Vagina (tissue), 2 donors: Measurements from ENCODE around the gene RNF144A.

Source experiments
- CTCF ChIP-seq, 3 experiments: fragments of 450-650 bp in 2 of 3; fragments of 200-600 bp in 1 of 3; sonication (generic) in 1 of 3; IDR thresholded peaks; one replicate each; pipeline ENCODE4 v1.5.1; 2017 to 2019; ENCODE audit warnings: antibody characterized with exemption in 3 of 3, mild to moderate bottlenecking in 2 of 3, moderate library complexity in 2 of 3
- POLR2A ChIP-seq, 2 donors: fragments of 450-650 bp; IDR thresholded peaks; one replicate each; pipeline ENCODE4 v1.6.1; 2017; ENCODE audit warnings: antibody characterized with exemption in 2 of 2, mild to moderate bottlenecking in 2 of 2, moderate library complexity in 2 of 2
- POLR2AphosphoS5 ChIP-seq, 2 donors: sonication (generic); formaldehyde crosslinking; IDR thresholded peaks; one replicate each; pipeline ENCODE4 v1.9.0; 2017; ENCODE audit warnings: antibody characterized with exemption in 2 of 2, mild to moderate bottlenecking in 2 of 2, low read depth in 1 of 2; ENCODE audit not compliant: insufficient read depth in 1 of 2

DNA sequence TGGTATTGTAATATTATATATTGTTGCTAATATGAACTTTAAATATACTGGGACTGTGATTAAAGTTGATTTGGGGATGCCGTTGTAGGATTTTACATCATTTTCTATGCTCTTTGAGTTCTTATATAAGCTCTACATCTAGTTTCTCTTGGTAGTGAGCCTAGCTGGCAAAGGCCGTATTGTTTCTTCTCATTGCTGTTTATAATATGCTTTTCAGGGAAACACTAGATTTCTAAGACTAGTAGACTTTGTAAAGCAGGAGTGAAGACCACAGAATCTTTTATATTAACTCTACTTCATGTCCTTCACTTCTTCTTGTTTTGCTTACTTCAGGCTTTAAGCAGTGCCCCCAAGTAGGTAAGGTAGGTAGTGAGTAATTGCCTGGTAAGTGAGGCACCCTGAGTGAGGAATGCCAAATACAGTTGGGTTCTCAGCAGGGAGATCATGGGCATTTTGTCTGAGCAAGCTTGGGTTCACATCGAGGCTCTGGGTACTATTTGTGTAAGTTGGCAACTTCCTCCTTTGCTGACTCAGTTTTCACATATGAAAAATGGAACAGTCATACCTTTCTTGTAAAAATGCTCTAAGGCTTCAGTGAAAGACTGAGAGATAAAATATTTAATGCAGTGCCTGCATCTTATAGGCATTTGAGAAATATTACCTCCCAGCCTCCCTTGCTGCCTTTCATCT lies 96.4 kb downstream of the RNF144A start:
- TF ChIP-seq POLR2AphosphoS5 (IDR thresholded peaks at IDR 0.05; ENCODE audit: insufficient read depth in 1 of 2, low read depth in 1 of 2), result no peak
- TF ChIP-seq CTCF (IDR thresholded peaks at IDR 0.05), result no peak
- TF ChIP-seq POLR2A (IDR thresholded peaks at IDR 0.05), result no peak
